Measurements from ENCODE around the gene MEGF10. TPM values are rescaled to one million over a fixed set of nuclear protein-coding genes. Genes with fewer than 3 reads are reported as not detected.

MEGF10 gene
- total RNA-seq, 3 donors from 2014 or later (not counting 1 experiment from before 2014, with no cell fraction given): 1.4 TPM; not detected in 2

GRCh38 chr5:127433526-127433925, 142.9 kb downstream of the MEGF10 start:
- H3K4me3 Mint-ChIP-seq: no peak overlapping the region
- intact Hi-C loops (cut with micrococcal nuclease): no loop called here
- Histone ChIP-seq H3K4me3 (ENCODE audit: low read length) (no peak overlapping the region), H3K27ac (ENCODE audit: low read length) (no peak overlapping the region), H3K9me3 (ENCODE audit: control insufficient read depth, insufficient read depth, low read length) (no peaks in the 10 kb centered on the region), H3K4me1 (ENCODE audit: control insufficient read depth, insufficient read depth, low read length) (no peaks in the 10 kb centered on the region), H3K36me3 (ENCODE audit: control insufficient read depth, insufficient read depth, low read length) (no peaks in the 10 kb centered on the region), H3K27me3 (ENCODE audit: control insufficient read depth, insufficient read depth, low read length) (no peaks in the 10 kb centered on the region)
- H3K36me3 Mint-ChIP-seq: no peaks in the 10 kb centered on the region
- no peaks in the 10 kb centered on the region for H3K9me3 Mint-ChIP-seq
- DNase-seq (no peak), ATAC-seq (no peak)
- WGBS (ENCODE audit: insufficient coverage): 80% methylated on average over 1 of the region's 2 CpGs
- H3K27ac Mint-ChIP-seq: no peak overlapping the region
- no peaks in the 10 kb centered on the region for H3K4me1 Mint-ChIP-seq
- no peaks in the 10 kb centered on the region for H3K27me3 Mint-ChIP-seq (ENCODE audit: low read depth in 2 of 2)
- TF ChIP-seq CTCF (IDR thresholded peaks at IDR 0.05): no peak

- no peaks in the 10 kb centered on the region for H3K9me3 Mint-ChIP-seq
These were observed 144.0 kb downstream of the MEGF10 start for GRCh38 chr5:127434588-127434987.

GRCh38 chr5:127435821-127436220, 145.2 kb downstream of the MEGF10 start:
- no peak overlapping the region for H3K27ac Mint-ChIP-seq
- TF ChIP-seq CTCF (IDR thresholded peaks at IDR 0.05): no peak
- no peaks in the 10 kb centered on the region for H3K9me3 Mint-ChIP-seq
- H3K27me3 Mint-ChIP-seq (ENCODE audit: low read depth in 2 of 2): no peaks in the 10 kb centered on the region
- 100% methylated on average over 1 of the region's 2 CpGs for WGBS (ENCODE audit: insufficient coverage)
- Histone ChIP-seq H3K4me1 (ENCODE audit: control insufficient read depth, insufficient read depth, low read length) (no peaks in the 10 kb centered on the region), H3K4me3 (ENCODE audit: low read length) (no peak overlapping the region), H3K27ac (ENCODE audit: low read length) (no peak overlapping the region), H3K36me3 (ENCODE audit: control insufficient read depth, insufficient read depth, low read length) (no peaks in the 10 kb centered on the region), H3K9me3 (ENCODE audit: control insufficient read depth, insufficient read depth, low read length) (no peaks in the 10 kb centered on the region), H3K27me3 (ENCODE audit: control insufficient read depth, insufficient read depth, low read length) (no peaks in the 10 kb centered on the region)
- no peaks in the 10 kb centered on the region for H3K36me3 Mint-ChIP-seq
- no peaks in the 10 kb centered on the region for H3K4me1 Mint-ChIP-seq
- intact Hi-C loops (cut with micrococcal nuclease): no loop called here
- ATAC-seq: no peak
- no peak overlapping the region for H3K4me3 Mint-ChIP-seq
- no peak for DNase-seq

More at GRCh38 chr5:127434588-127434987, 144.0 kb downstream of the MEGF10 start:
- H3K36me3 ChIP-seq (ENCODE audit: control insufficient read depth, insufficient read depth, low read length): no peaks in the 10 kb centered on the region
- H3K27ac ChIP-seq (ENCODE audit: low read length): no peak overlapping the region
- no peak overlapping the region for H3K27ac Mint-ChIP-seq
- TF ChIP-seq CTCF (IDR thresholded peaks at IDR 0.05): no peak
- no peak overlapping the region for H3K4me3 Mint-ChIP-seq
- no peaks in the 10 kb centered on the region for H3K4me1 Mint-ChIP-seq
- no peaks in the 10 kb centered on the region for H3K4me1 ChIP-seq (ENCODE audit: control insufficient read depth, insufficient read depth, low read length)
- no peak overlapping the region for H3K4me3 ChIP-seq (ENCODE audit: low read length)
- H3K9me3 ChIP-seq (ENCODE audit: control insufficient read depth, insufficient read depth, low read length): no peaks in the 10 kb centered on the region
- no peaks in the 10 kb centered on the region for H3K27me3 ChIP-seq (ENCODE audit: control insufficient read depth, insufficient read depth, low read length)
- intact Hi-C loops (cut with micrococcal nuclease): no loop called here
- no peaks in the 10 kb centered on the region for H3K36me3 Mint-ChIP-seq
- ATAC-seq (no peak), DNase-seq (no peak)
- H3K27me3 Mint-ChIP-seq (ENCODE audit: low read depth in 2 of 2): no peaks in the 10 kb centered on the region
- 91% methylated on average over 12 of the region's 12 CpGs for WGBS (ENCODE audit: insufficient coverage)

GRCh38 chr5:127439644-127440043, 149.0 kb downstream of the MEGF10 start:
- no peak for DNase-seq
- no peak for TF ChIP-seq CTCF (IDR thresholded peaks at IDR 0.05)
- H3K27ac Mint-ChIP-seq: no peak overlapping the region
- peaks cover 3 to 5% of the 10 kb centered on the region in 2 donors for H3K27me3 Mint-ChIP-seq (ENCODE audit: low read depth in 2 of 2)
- H3K27me3 ChIP-seq (ENCODE audit: control insufficient read depth, insufficient read depth, low read length): no peaks in the 10 kb centered on the region
- no peak overlapping the region for H3K4me3 ChIP-seq (ENCODE audit: low read length)
- intact Hi-C loops (cut with micrococcal nuclease): no loop called here
- no peak overlapping the region for H3K27ac ChIP-seq (ENCODE audit: low read length)
- no peaks in the 10 kb centered on the region for H3K36me3 ChIP-seq (ENCODE audit: control insufficient read depth, insufficient read depth, low read length)
- WGBS (ENCODE audit: insufficient coverage): 95% methylated on average over 4 of the region's 4 CpGs
- no peak for ATAC-seq
- no peaks in the 10 kb centered on the region for H3K9me3 Mint-ChIP-seq
- H3K9me3 ChIP-seq (ENCODE audit: control insufficient read depth, insufficient read depth, low read length): no peaks in the 10 kb centered on the region
- no peaks in the 10 kb centered on the region for H3K36me3 Mint-ChIP-seq
- H3K4me1 ChIP-seq (ENCODE audit: control insufficient read depth, insufficient read depth, low read length): no peaks in the 10 kb centered on the region
- H3K4me1 Mint-ChIP-seq: no peaks in the 10 kb centered on the region
- no peak overlapping the region for H3K4me3 Mint-ChIP-seq
